HepG2 (cell line): ENCODE measurements around the gene TFRC. TPM values are rescaled to one million over a fixed set of nuclear protein-coding genes. Genes with fewer than 3 reads are reported as not detected.

ENCODE experiments used
- ATAC-seq: fragments of 200-7000 bp; cut with Tn5 transposase; 3 replicates; pipeline ENCODE4 v1.9.1; 2020; ENCODE audit warnings: mild to moderate bottlenecking, moderate library complexity
- BruUV-seq: library from RNA; stranded (reverse); fragments of 400-500 nt; replicated peaks from 2 replicates; lab custom pipeline; 2021; lab: Mats Ljungman, UMichigan
- CTCF ChIA-PET: fragments of 300-600 bp; formaldehyde crosslinking; extraction: SDS; loops from one replicate; lab custom pipeline; 2021; ENCODE audit warnings: low total read pairs, inconsistent platforms, low intra/inter-chr PET ratio; lab: Yijun Ruan, JAX
- POLR2A ChIA-PET: fragments of 350-600 bp; sonication (Branson Sonifier 250); formaldehyde crosslinking; loops from one replicate; lab custom pipeline; 2020; ENCODE audit warnings: antibody characterized with exemption, inconsistent platforms; lab: Yijun Ruan, JAX
- DNase-seq: peaks from one replicate; pipeline ENCODE4 v3.0.0-alpha.2; 2015; ENCODE audit warnings: low spot score
- FAIRE-seq: peaks from 3 replicates; lab custom pipeline; 2011; peaks lifted over from hg19 to GRCh38; lab: Jason Lieb, UNC
- H2AFZ ChIP-seq: one replicate; pipeline ENCODE4 v1.6.1; 2011; ENCODE audit warnings: low read length, inconsistent platforms
- H3K27ac ChIP-seq: fragments of 300-600 bp; 3 replicates; pipeline ENCODE4 v1.8.0; 2011; ENCODE audit warnings: mixed run types, mild to moderate bottlenecking, mixed read lengths, low read length, inconsistent platforms; ENCODE audit not compliant: insufficient read depth; ENCODE audit errors: extremely low read length
- H3K27me3 ChIP-seq, 2 experiments: fragments of 200-600 bp in 1 of 2; 2 replicates in 1 of 2; 3 replicates in 1 of 2; pipeline versions ENCODE4 v1.6.0 to v1.8.0; 2011; ENCODE audit warnings: low read length in 2 of 2, mild to moderate bottlenecking in 2 of 2, moderate library complexity in 2 of 2, inconsistent platforms in 1 of 2; ENCODE audit not compliant: insufficient read depth in 2 of 2, control insufficient read depth in 1 of 2
- H3K36me3 ChIP-seq, 2 experiments: fragments of 200-600 bp in 1 of 2; replicated peaks in 1 of 2; 2 replicates in 1 of 2; 3 replicates in 1 of 2; pipeline versions ENCODE4 v1.5.1 to v1.8.0; 2011; ENCODE audit warnings: low read length in 2 of 2, inconsistent platforms in 1 of 2; ENCODE audit not compliant: insufficient read depth in 2 of 2, control insufficient read depth in 1 of 2
- H3K4me1 ChIP-seq: 2 replicates; pipeline ENCODE4 v1.5.1; 2012; ENCODE audit warnings: low read length, inconsistent platforms; ENCODE audit not compliant: insufficient read depth
- H3K4me2 ChIP-seq: 2 replicates; pipeline ENCODE4 v1.6.0; 2011; ENCODE audit warnings: low read depth, low read length, inconsistent platforms
- H3K4me3 ChIP-seq, 3 experiments: fragments of 200-600 bp in 1 of 3; sonication (generic), shearing (Covaris generic) in 1 of 3; replicated peaks in 1 of 3; 2 replicates each; pipeline ENCODE4 v1.5.1; 2011 to 2016; ENCODE audit warnings: low read length in 3 of 3, inconsistent platforms in 2 of 3, low read depth in 2 of 3, mild to moderate bottlenecking in 2 of 3, control low read depth in 1 of 3, mixed read lengths in 1 of 3; ENCODE audit not compliant: insufficient read depth in 1 of 3
- H3K79me2 ChIP-seq: one replicate; pipeline ENCODE4 v1.6.1; 2011; ENCODE audit warnings: low read length, inconsistent platforms; ENCODE audit not compliant: insufficient read depth
- H3K9ac ChIP-seq: 2 replicates; pipeline ENCODE4 v1.6.0; 2011; ENCODE audit warnings: mild to moderate bottlenecking, low read depth, low read length, inconsistent platforms; ENCODE audit not compliant: insufficient read depth
- H3K9me3 ChIP-seq: 2 replicates; pipeline ENCODE4 v1.5.1; 2012; ENCODE audit warnings: mild to moderate bottlenecking, low read length
- H4K20me1 ChIP-seq: 2 replicates; pipeline ENCODE4 v1.6.0; 2011; ENCODE audit warnings: inconsistent platforms, mild to moderate bottlenecking, low read length, moderate library complexity; ENCODE audit not compliant: insufficient read depth
- BORCS8-MEF2B ChIP-seq: sonication (generic); formaldehyde crosslinking; IDR thresholded peaks from 2 replicates; pipeline ENCODE4 v1.8.0; 2022; ENCODE audit warnings: mild to moderate bottlenecking, missing genetic modification reagents
- EHMT2 ChIP-seq: fragments of 200-600 bp; sonication (generic); IDR thresholded peaks from 2 replicates; pipeline ENCODE4 v1.7.0; 2017; ENCODE audit warnings: antibody characterized with exemption, low read depth, low read length, borderline replicate concordance
- FOSL1 ChIP-seq: sonication (generic); formaldehyde crosslinking; IDR thresholded peaks from 2 replicates; pipeline ENCODE4 v1.9.0; 2021; ENCODE audit warnings: missing genetic modification reagents, borderline replicate concordance
- FOXO1 ChIP-seq: sonication (generic); formaldehyde crosslinking; IDR thresholded peaks from 2 replicates; pipeline ENCODE4 v1.4.0; 2020; ENCODE audit warnings: missing genetic modification reagents
- IKZF4 ChIP-seq: sonication (generic); formaldehyde crosslinking; IDR thresholded peaks from 2 replicates; pipeline ENCODE4 v1.5.1; 2020; ENCODE audit warnings: borderline replicate concordance, mild to moderate bottlenecking, low read depth, missing genetic modification reagents; ENCODE audit errors: not compliant biosample characterization
- POLR2G ChIP-seq: fragments of 200-400 bp; formaldehyde crosslinking; IDR thresholded peaks from 2 replicates; pipeline ENCODE4 v1.6.1; 2018; ENCODE audit warnings: mild to moderate bottlenecking, low read depth, low read length, moderate library complexity
- ZNF629 ChIP-seq: sonication (generic); formaldehyde crosslinking; conservative IDR thresholded peaks from 2 replicates; pipeline ENCODE4 v1.5.0; 2020; ENCODE audit warnings: missing genetic modification reagents
- WGBS: methylation state at CpG from one replicate; pipeline ENCODE4 v1.1.6; 2017; ENCODE audit warnings: low lambda C conversion rate; 5-methylcytosine and 5-hydroxymethylcytosine counted together
- in situ Hi-C: cut with HindIII; loops from 2 replicates; pipeline ENCODE4 v1.10.0; 2017; ENCODE audit warnings: low pct_unique_long_range_greater_than_20kb; ENCODE audit not compliant: extremely low pct_ligation_motif_present
- intact Hi-C: fragments of 100-400 bp; cut with micrococcal nuclease; formaldehyde crosslinking; loops from one replicate; pipeline ENCODE4 v1.10.0; 2022; ENCODE audit not compliant: unreplicated experiment
- polyA plus RNA-seq, 8 experiments: library from polyadenylated mRNA; depleted of rRNA in 3 of 8; stranded (reverse) in 7 of 8; unstranded in 1 of 8; fragments of >200 nt; fragmentation: Illumina TruSeq in 4 of 8; extraction: Trizol in 4 of 8; gene quantifications; 2 replicates each; pipeline versions ENCODE4 v1.2.1 to v1.2.3, GENCODE V29; 2011 to 2016; ENCODE audit warnings: low read depth in 4 of 8, missing spikeins in 1 of 8, mixed read lengths in 1 of 8; ENCODE audit not compliant: insufficient read depth in 1 of 8
- total RNA-seq, 5 experiments: library from RNA; depleted of rRNA; stranded (reverse); fragments of >200 nt; fragmentation: Illumina TruSeq; extraction: Trizol; gene quantifications; 2 replicates each; pipeline ENCODE4 v1.2.3, GENCODE V29; 2016; ENCODE audit warnings: low read depth in 1 of 5

Gene TFRC
- total and polyA plus RNA-seq, 2 of the 13 experiments (the other 11 are each of a cell fraction or from before 2014, with no cell fraction given) = 188 to 274 TPM

DNA sequence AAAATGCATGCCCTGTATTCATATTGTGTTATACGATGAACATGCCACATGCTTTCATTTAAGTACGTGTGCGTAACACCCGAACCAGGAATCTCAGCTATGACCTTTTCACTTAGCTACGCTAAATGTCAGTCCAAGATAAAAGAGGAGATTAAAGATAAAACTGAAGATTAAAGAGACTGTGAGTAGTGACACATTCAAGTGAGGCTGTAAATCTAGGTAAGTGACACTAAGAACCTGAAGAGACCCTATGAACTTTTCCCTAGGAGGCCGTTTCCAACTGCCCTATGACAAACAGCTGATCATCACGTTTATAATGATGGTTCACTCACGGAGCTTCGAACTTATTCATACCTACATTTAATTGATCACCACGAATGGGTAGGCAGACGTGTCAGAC is 32.2 kb downstream of the TFRC start:
- Histone ChIP-seq H3K79me2 (no peaks in the 10 kb centered on the region), H3K27ac (no peak overlapping the region), H3K4me1 (peaks cover 11% of the 10 kb centered on the region), H3K36me3 (peaks cover 17 to 50% of the 10 kb centered on the region in 2 experiments), H3K9me3 (no peaks in the 10 kb centered on the region), H3K9ac (no peak overlapping the region), H3K4me2 (no peak overlapping the region), H3K4me3 (no peak overlapping the region), H3K27me3 (no peaks in the 10 kb centered on the region), H2AFZ (no peak overlapping the region), H4K20me1 (peaks cover 15% of the 10 kb centered on the region)
- intact Hi-C loops (no loop called here), in situ Hi-C loops (no loop called here)
- CTCF ChIA-PET = no interaction called here
- no peak for TF ChIP-seq BORCS8-MEF2B (CRISPR knock-in tag)
- 0 out of 2 replicates have a peak, but pooled peaks have one; percentile 5 for TF ChIP-seq POLR2G
- POLR2A ChIA-PET = no interaction called here
- no peak for DNase-seq
- BruUV-seq = no TSS peak
- 95% methylated on average over 11 of the region's 11 CpGs for WGBS
- FAIRE-seq = no peak
- ATAC-seq = no peak

DNA sequence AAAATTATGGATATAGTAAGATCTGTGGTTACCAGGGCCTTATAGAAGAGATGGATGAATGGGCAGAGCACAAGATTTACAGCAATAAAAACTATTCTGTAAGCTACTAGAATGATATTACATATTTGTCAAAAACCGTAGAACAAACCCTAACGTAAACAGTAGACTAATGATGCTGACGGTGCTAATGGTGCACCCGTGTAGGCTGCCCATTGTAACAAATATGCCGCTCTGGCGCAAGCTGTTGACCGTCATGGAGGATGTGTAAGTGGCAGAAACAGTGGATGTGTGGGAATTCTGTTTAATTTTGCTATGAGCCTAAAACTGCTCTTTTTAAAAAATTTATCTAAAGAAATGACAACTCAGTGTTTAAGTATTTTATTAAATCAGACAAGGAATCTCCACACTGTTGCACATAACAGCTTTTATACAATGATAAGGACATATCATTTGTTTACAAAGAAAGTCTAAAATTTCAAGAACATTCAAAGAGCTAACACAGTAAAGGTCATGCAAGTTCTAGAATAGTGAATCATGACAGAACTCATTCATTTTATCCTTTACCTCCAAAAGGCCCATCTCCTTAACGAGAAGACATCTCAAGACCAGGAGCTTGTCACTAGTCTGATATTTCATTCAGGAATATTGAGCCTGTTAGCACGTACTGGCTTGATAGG is 32.8 kb downstream of the TFRC start:
- BruUV-seq = no TSS peak
- in situ Hi-C loops (no loop called here), intact Hi-C loops (no loop called here)
- H3K36me3 ChIP-seq = peaks cover 14 to 46% of the 10 kb centered on the region in 2 experiments
- POLR2A ChIA-PET = interaction anchor here (0.6 kb wide), 1 partner anchor 321 kb away, joined by 3 read pairs; no protein-coding TSS in a partner anchor
- no peaks in the 10 kb centered on the region for H3K79me2 ChIP-seq
- H4K20me1 ChIP-seq = peaks cover 11% of the 10 kb centered on the region
- no peak overlapping the region for H3K4me3 ChIP-seq
- H3K9me3 ChIP-seq = no peaks in the 10 kb centered on the region
- H3K27ac ChIP-seq = no peak overlapping the region
- ATAC-seq = no peak
- DNase-seq = no peak
- TF ChIP-seq FOSL1 (no peak), EHMT2 (no peak), FOXO1 (CRISPR knock-in tag) (no peak), IKZF4 (no peak), ZNF629 (CRISPR knock-in tag) (no peak)
- TF ChIP-seq, all 625 proteins: peak for 0
- H2AFZ ChIP-seq = no peak overlapping the region
- CTCF ChIA-PET = no interaction called here
- WGBS = 98% methylated on average over 9 of the region's 9 CpGs
- no peak overlapping the region for H3K9ac ChIP-seq
- no peak overlapping the region for H3K4me2 ChIP-seq
- no peak for FAIRE-seq
- H3K27me3 ChIP-seq = no peaks in the 10 kb centered on the region
- H3K4me1 ChIP-seq = peaks cover 11% of the 10 kb centered on the region
